Suprapubic skin (tissue), 4 donors: Measurements from ENCODE around the gene MRPS15. TPM values are rescaled to one million over a fixed set of nuclear protein-coding genes. Genes with fewer than 3 reads are reported as not detected.
"Not testable (repeated sequence)": the region's sequence is repeated elsewhere in the genome, so short reads cannot be mapped to it uniquely, and the experiment has no call there.

Experiments
- DNase-seq, 2 donors: peaks; one replicate each; pipeline ENCODE4 v3.0.0-alpha.2; 2019; ENCODE audit warnings: low spot score in 2 of 2
- H3K27ac ChIP-seq: fragments of 200-600 bp; sonication (generic); one replicate; pipeline ENCODE4 v1.5.1; 2019
- H3K27me3 ChIP-seq: fragments of 200-600 bp; sonication (generic); one replicate; pipeline ENCODE4 v1.5.1; 2019
- H3K36me3 ChIP-seq: fragments of 200-600 bp; sonication (generic); one replicate; pipeline ENCODE4 v1.5.1; 2019
- H3K4me1 ChIP-seq: fragments of 200-600 bp; sonication (generic); one replicate; pipeline ENCODE4 v1.5.1; 2019
- H3K4me3 ChIP-seq: fragments of 200-600 bp; sonication (generic); one replicate; pipeline ENCODE4 v1.5.1; 2019; ENCODE audit warnings: mild to moderate bottlenecking
- H3K9me3 ChIP-seq: fragments of 200-600 bp; sonication (generic); one replicate; pipeline ENCODE4 v1.5.1; 2019
- CTCF ChIP-seq, 2 donors: fragments of 200-600 bp in 1 of 2; fragments of 450-650 bp in 1 of 2; sonication (generic) in 1 of 2; IDR thresholded peaks; one replicate each; pipeline ENCODE4 v1.5.1; 2016 to 2019; ENCODE audit warnings: antibody characterized with exemption in 2 of 2, mild to moderate bottlenecking in 1 of 2, moderate library complexity in 1 of 2
- EP300 ChIP-seq: sonication (generic); formaldehyde crosslinking; IDR thresholded peaks from one replicate; pipeline ENCODE4 v1.6.1; 2017; ENCODE audit warnings: antibody characterized with exemption
- POLR2A ChIP-seq, 2 donors: fragments of 450-650 bp; IDR thresholded peaks; one replicate each; pipeline ENCODE4 v1.6.1; 2017; ENCODE audit warnings: antibody characterized with exemption in 2 of 2, mild to moderate bottlenecking in 2 of 2, moderate library complexity in 2 of 2
- POLR2AphosphoS5 ChIP-seq, 3 donors: sonication (generic); formaldehyde crosslinking; IDR thresholded peaks; one replicate each; pipeline ENCODE4 v1.6.1; 2017; ENCODE audit warnings: antibody characterized with exemption in 3 of 3
- WGBS: methylation state at CpG from one replicate; pipeline ENCODE4 v1.1.5; 2018; 5-methylcytosine and 5-hydroxymethylcytosine counted together
- total RNA-seq, 4 donors: library from RNA; depleted of rRNA; stranded (reverse); fragments of >200 nt; gene quantifications; one replicate each; pipeline ENCODE4 v1.1.0, GENCODE V29; 2016

MRPS15 gene
- total RNA-seq, 4 donors from 2014 or later: 47.7 to 91.3 (median 73.6) TPM

DNA sequence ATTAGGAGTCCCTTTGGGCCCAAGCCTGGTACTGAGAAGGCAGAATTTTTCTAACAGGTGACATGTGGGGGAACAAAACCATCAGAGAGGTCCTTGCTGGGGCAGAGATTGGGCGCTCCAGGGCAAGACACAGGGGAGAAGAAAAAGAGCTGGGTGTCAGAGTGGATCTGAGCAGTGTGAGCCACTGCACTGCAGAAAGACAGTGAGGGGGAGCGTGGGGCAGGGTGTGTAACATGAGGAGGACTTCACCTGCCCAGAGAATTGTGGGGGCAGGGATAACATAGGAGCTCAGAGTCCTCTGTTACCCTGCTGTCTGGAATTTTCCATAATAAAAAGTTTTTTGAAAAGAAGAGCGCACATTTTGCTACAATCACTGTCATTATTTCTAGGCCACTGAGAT is 44.1 kb upstream of the MRPS15 start:
- Histone ChIP-seq H3K4me1 (no peaks in the 10 kb centered on the region), H3K9me3 (no peaks in the 10 kb centered on the region), H3K27me3 (peaks cover 41% of the 10 kb centered on the region), H3K4me3 (no peak overlapping the region), H3K36me3 (no peaks in the 10 kb centered on the region), H3K27ac (no peak overlapping the region)
- TF ChIP-seq EP300: no peak
- no peak for TF ChIP-seq CTCF (IDR thresholded peaks at IDR 0.05)
- no peak for TF ChIP-seq POLR2A (IDR thresholded peaks at IDR 0.05)
- no peak for TF ChIP-seq POLR2AphosphoS5 (IDR thresholded peaks at IDR 0.05)
- 88% methylated on average over 3 of the region's 3 CpGs for WGBS
- DNase-seq: no peak

DNA sequence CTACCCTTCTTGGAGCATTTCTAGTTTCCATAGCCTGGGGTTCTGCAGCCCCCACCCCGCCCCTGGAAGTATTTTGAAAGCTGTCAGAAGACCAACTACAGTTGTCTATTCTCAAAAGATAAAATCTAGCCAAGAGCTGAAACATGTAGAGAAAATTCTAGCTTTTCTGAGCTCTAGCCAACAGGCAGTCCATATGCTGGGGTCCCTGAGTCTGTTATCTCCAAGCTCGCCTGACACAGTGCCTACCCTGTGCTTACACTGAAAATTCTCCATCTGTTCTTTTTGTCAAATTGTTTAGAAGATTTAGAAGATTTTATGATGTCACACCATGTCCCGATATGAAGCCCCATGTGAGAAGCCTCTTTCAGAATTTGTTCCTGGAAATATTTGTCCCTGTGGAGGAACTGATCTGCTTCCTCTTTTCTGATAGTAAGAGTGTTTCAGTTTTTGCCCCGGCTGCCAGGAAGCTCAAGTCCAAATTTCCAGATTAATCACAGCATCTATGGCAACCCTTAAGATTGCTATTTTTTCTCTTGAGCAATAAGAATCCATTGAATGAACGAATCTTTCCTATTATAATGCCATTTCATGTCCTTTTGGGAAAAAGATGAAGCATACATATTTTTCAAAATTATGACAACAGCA is 42.2 kb upstream of the MRPS15 start:
- H3K4me1 ChIP-seq: no peaks in the 10 kb centered on the region
- 64% methylated on average over 5 of the region's 5 CpGs for WGBS
- H3K9me3 ChIP-seq: no peaks in the 10 kb centered on the region
- H3K27me3 ChIP-seq: peaks cover 36% of the 10 kb centered on the region
- no peak for DNase-seq
- no peak overlapping the region for H3K27ac ChIP-seq
- no peak overlapping the region for H3K4me3 ChIP-seq
- no peaks in the 10 kb centered on the region for H3K36me3 ChIP-seq
- TF ChIP-seq EP300 (no peak), POLR2AphosphoS5 (IDR thresholded peaks at IDR 0.05) (no peak), POLR2A (IDR thresholded peaks at IDR 0.05) (no peak), CTCF (IDR thresholded peaks at IDR 0.05) (no peak)

- H3K27me3 ChIP-seq: peaks cover 30% of the 10 kb centered on the region
- no peak overlapping the region for H3K27ac ChIP-seq
- 65% methylated on average over 1 of the region's 1 CpG for WGBS
Observed at GRCh38 chr1:36503733-36504132, 39.5 kb upstream of the MRPS15 start.

GRCh38 chr1:36503159-36503558 is 39.0 kb upstream of the MRPS15 start:
- no peak for DNase-seq
- H3K27me3 ChIP-seq: peaks cover 28% of the 10 kb centered on the region
- H3K36me3 ChIP-seq: no peaks in the 10 kb centered on the region
- no peak overlapping the region for H3K4me3 ChIP-seq
- 95% methylated on average over 1 of the region's 1 CpG for WGBS
- TF ChIP-seq EP300: no peak
- no peak for TF ChIP-seq POLR2A (IDR thresholded peaks at IDR 0.05)
- no peak for TF ChIP-seq POLR2AphosphoS5 (IDR thresholded peaks at IDR 0.05)
- TF ChIP-seq CTCF (IDR thresholded peaks at IDR 0.05): no peak
- H3K9me3 ChIP-seq: no peaks in the 10 kb centered on the region
- H3K4me1 ChIP-seq: no peaks in the 10 kb centered on the region
- no peak overlapping the region for H3K27ac ChIP-seq

More at GRCh38 chr1:36503733-36504132, 39.5 kb upstream of the MRPS15 start:
- no peak for DNase-seq
- H3K4me3 ChIP-seq: no peak overlapping the region
- H3K36me3 ChIP-seq: no peaks in the 10 kb centered on the region
- H3K4me1 ChIP-seq: no peaks in the 10 kb centered on the region
- no peaks in the 10 kb centered on the region for H3K9me3 ChIP-seq
- TF ChIP-seq EP300: no peak
- no peak for TF ChIP-seq POLR2A (IDR thresholded peaks at IDR 0.05)
- TF ChIP-seq POLR2AphosphoS5 (IDR thresholded peaks at IDR 0.05): no peak
- TF ChIP-seq CTCF (IDR thresholded peaks at IDR 0.05): no peak

DNA sequence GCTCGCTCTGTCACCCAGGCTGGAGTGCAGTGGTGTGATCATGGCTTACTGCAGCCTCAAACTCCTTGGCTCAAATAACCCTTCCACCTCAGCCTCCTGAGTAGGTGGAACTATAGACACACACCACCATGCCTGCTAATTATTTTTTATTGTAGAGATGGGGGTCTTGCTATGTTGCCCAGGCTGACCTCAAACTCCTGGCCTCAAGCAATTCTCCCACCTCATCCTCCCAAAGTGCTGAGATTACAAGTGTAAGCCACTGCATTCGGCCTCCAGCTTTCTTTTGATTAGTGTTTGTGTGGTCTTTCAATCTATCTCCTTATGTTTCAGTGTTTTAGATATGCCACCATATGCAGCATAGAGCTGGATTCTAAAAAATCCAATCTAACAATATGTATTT is 38.4 kb upstream of the MRPS15 start:
- Histone ChIP-seq H3K4me3 (no peak overlapping the region), H3K27me3 (peaks cover 23% of the 10 kb centered on the region), H3K4me1 (no peaks in the 10 kb centered on the region), H3K9me3 (no peaks in the 10 kb centered on the region), H3K36me3 (no peaks in the 10 kb centered on the region), H3K27ac (no peak overlapping the region)
- no peak for DNase-seq
- whole genome bisulfite sequencing: 59% methylated on average over 2 of the region's 2 CpGs
- TF ChIP-seq POLR2A (IDR thresholded peaks at IDR 0.05) (no peak), CTCF (IDR thresholded peaks at IDR 0.05) (no peak), POLR2AphosphoS5 (IDR thresholded peaks at IDR 0.05) (no peak), EP300 (no peak)

GRCh38 chr1:36501911-36502310 is 37.7 kb upstream of the MRPS15 start:
- H3K27ac ChIP-seq, H3K4me3 ChIP-seq, H3K4me1 ChIP-seq, H3K36me3 ChIP-seq, H3K9me3 ChIP-seq: not testable (repeated sequence)
- WGBS: 87% methylated on average over 4 of the region's 4 CpGs
- peak in 1 of 2 donors; percentile 3 for DNase-seq
- peaks cover 19% of the 10 kb centered on the region for H3K27me3 ChIP-seq
